IMR-90 (cell line): Measurements from ENCODE around the gene SOX2. TPM values are rescaled to one million over a fixed set of nuclear protein-coding genes. Genes with fewer than 3 reads are reported as not detected.

ENCODE experiments used
- ATAC-seq: fragments of 200-7000 bp; cut with Tn5 transposase; 2 replicates; pipeline ENCODE4 v1.9.1; 2020; ENCODE audit warnings: low read depth, mild to moderate bottlenecking, moderate library complexity
- BruUV-seq: library from RNA; stranded (reverse); fragments of 400-500 nt; replicated peaks from 2 replicates; lab custom pipeline; 2021; lab: Mats Ljungman, UMichigan
- CTCF ChIA-PET: fragments of 300-600 bp; formaldehyde crosslinking; extraction: SDS; loops from one replicate; lab custom pipeline; 2021; ENCODE audit warnings: antibody characterized with exemption; lab: Yijun Ruan, JAX
- POLR2A ChIA-PET: fragments of 300-600 bp; sonication (Branson Sonifier 250); formaldehyde crosslinking; loops from one replicate; lab custom pipeline; 2022; ENCODE audit warnings: antibody characterized with exemption; ENCODE audit not compliant: unreplicated experiment; lab: Charles Lee
- DNase-seq: peaks from one replicate; pipeline ENCODE4 v3.0.0; 2013
- H2AFZ ChIP-seq: replicated peaks from 2 replicates; pipeline ENCODE3; 2013; ENCODE audit warnings: low read length, mild to moderate bottlenecking; ENCODE audit not compliant: poor library complexity
- H2AK5ac ChIP-seq: 2 replicates; pipeline ENCODE4 v1.6.1; 2013; ENCODE audit warnings: low read depth, low read length, inconsistent platforms
- H2AK9ac ChIP-seq: replicated peaks from 2 replicates; pipeline ENCODE3; 2013; ENCODE audit warnings: mild to moderate bottlenecking, low read depth, low read length, moderate library complexity; ENCODE audit not compliant: poor library complexity
- H2BK120ac ChIP-seq: 2 replicates; pipeline ENCODE4 v1.6.1; 2013; ENCODE audit warnings: low read depth, low read length, inconsistent platforms
- H2BK15ac ChIP-seq: 3 replicates; pipeline ENCODE4 v1.6.1; 2013; ENCODE audit warnings: low read depth, low read length, inconsistent platforms
- H2BK20ac ChIP-seq: 2 replicates; pipeline ENCODE4 v1.6.1; 2013; ENCODE audit warnings: low read depth, mild to moderate bottlenecking, inconsistent platforms, low read length, moderate library complexity
- H2BK5ac ChIP-seq: 2 replicates; pipeline ENCODE4 v1.6.1; 2013; ENCODE audit warnings: mild to moderate bottlenecking, low read depth, low read length, inconsistent platforms; ENCODE audit not compliant: poor library complexity, severe bottlenecking
- H3K14ac ChIP-seq: replicated peaks from 2 replicates; pipeline ENCODE4 v1.6.1; 2013; ENCODE audit warnings: low read depth, low read length, inconsistent platforms
- H3K18ac ChIP-seq: 2 replicates; pipeline ENCODE4 v1.6.1; 2013; ENCODE audit warnings: low read depth, low read length, control low read depth
- H3K23ac ChIP-seq: 2 replicates; pipeline ENCODE4 v1.6.1; 2013; ENCODE audit warnings: low read depth, low read length, inconsistent platforms
- H3K27ac ChIP-seq: 2 replicates; pipeline ENCODE4 v1.5.1; 2013; ENCODE audit warnings: mild to moderate bottlenecking, control low read depth, low read length; ENCODE audit not compliant: insufficient read depth
- H3K27me3 ChIP-seq: 2 replicates; pipeline ENCODE4 v1.6.1; 2013; ENCODE audit warnings: low read length; ENCODE audit not compliant: control insufficient read depth, insufficient read depth
- H3K36me3 ChIP-seq: 2 replicates; pipeline ENCODE4 v1.6.1; 2013; ENCODE audit warnings: low read length, mixed read lengths; ENCODE audit not compliant: control insufficient read depth, insufficient read depth
- H3K4ac ChIP-seq: 2 replicates; pipeline ENCODE4 v1.6.1; 2013; ENCODE audit warnings: low read depth, low read length, inconsistent platforms
- H3K4me1 ChIP-seq: 2 replicates; pipeline ENCODE4 v1.6.1; 2013; ENCODE audit warnings: low read length, mixed read lengths; ENCODE audit not compliant: control insufficient read depth, insufficient read depth
- H3K4me2 ChIP-seq: 2 replicates; pipeline ENCODE4 v1.6.1; 2013; ENCODE audit warnings: low read depth, mild to moderate bottlenecking, control low read depth, low read length, moderate library complexity
- H3K4me3 ChIP-seq: 2 replicates; pipeline ENCODE4 v1.5.1; 2013; ENCODE audit warnings: low read depth, mild to moderate bottlenecking, control low read depth, low read length, moderate library complexity; ENCODE audit not compliant: insufficient read depth
- H3K56ac ChIP-seq: 2 replicates; pipeline ENCODE4 v1.6.1; 2013; ENCODE audit warnings: low read length, inconsistent platforms; ENCODE audit not compliant: insufficient read depth; ENCODE audit errors: extremely low read depth
- H3K79me1 ChIP-seq, 2 experiments: 2 replicates each; pipeline ENCODE4 v1.6.1; 2013; ENCODE audit warnings: low read length in 2 of 2, inconsistent platforms in 1 of 2, low read depth in 1 of 2
- H3K9ac ChIP-seq: 2 replicates; pipeline ENCODE4 v1.6.1; 2013; ENCODE audit warnings: low read depth, low read length, control low read depth
- H3K9me1 ChIP-seq: 2 replicates; pipeline ENCODE4 v1.6.1; 2013; ENCODE audit warnings: low read length, inconsistent platforms; ENCODE audit not compliant: insufficient read depth
- H3K9me3 ChIP-seq: 2 replicates; pipeline ENCODE4 v1.6.1; 2013; ENCODE audit warnings: low read length; ENCODE audit not compliant: control insufficient read depth, insufficient read depth
- H4K20me1 ChIP-seq: 2 replicates; pipeline ENCODE4 v1.6.1; 2013; ENCODE audit warnings: low read length, inconsistent platforms; ENCODE audit not compliant: insufficient read depth
- H4K5ac ChIP-seq: 2 replicates; pipeline ENCODE4 v1.6.1; 2013; ENCODE audit warnings: mild to moderate bottlenecking, low read depth, low read length, control low read depth
- H4K8ac ChIP-seq, 2 experiments: 2 replicates each; pipeline ENCODE4 v1.6.1; 2013; ENCODE audit warnings: low read depth in 2 of 2, low read length in 2 of 2, control low read depth in 1 of 2, inconsistent platforms in 1 of 2
- H4K91ac ChIP-seq: 2 replicates; pipeline ENCODE4 v1.6.1; 2013; ENCODE audit warnings: low read depth, low read length, inconsistent platforms; ENCODE audit not compliant: insufficient read depth
- MAFK ChIP-seq: IDR thresholded peaks from 2 replicates; pipeline ENCODE4 v1.6.1; 2012; ENCODE audit warnings: low read depth, low read length, improper control_type of control experiment
- WGBS, 2 experiments: methylation state at CpG; one replicate each; pipeline versions ENCODE4 v1.1.5 to v1.1.7; 2013; ENCODE audit warnings: missing lambda C conversion rate in 2 of 2; ENCODE audit not compliant: insufficient read length in 1 of 2; ENCODE audit errors: extremely low coverage in 2 of 2; 5-methylcytosine and 5-hydroxymethylcytosine counted together
- dilution Hi-C: fragments of 300-500 bp; cut with HindIII; formaldehyde crosslinking; loops from one replicate; pipeline ENCODE4 v1.14.3; 2018; ENCODE audit warnings: low sequenced_read_pairs; ENCODE audit not compliant: unreplicated experiment
- in situ Hi-C: fragments of 300-500 bp; cut with MboI; formaldehyde crosslinking; loops from 3 replicates; pipeline ENCODE4 v1.14.3; 2019; ENCODE audit warnings: low sequenced_read_pairs, inconsistent platforms, mixed read lengths
- intact Hi-C: fragments of 100-400 bp; cut with micrococcal nuclease; formaldehyde crosslinking; loops from 2 replicates; pipeline ENCODE4 v1.10.0; 2022
- polyA plus RNA-seq, 3 experiments: library from polyadenylated mRNA; depleted of rRNA; stranded (reverse); fragments of >200 nt; gene quantifications; 2 replicates each; pipeline ENCODE4 v1.2.3, GENCODE V29; 2012; ENCODE audit warnings: low replicate concordance in 1 of 3
- total RNA-seq: library from RNA; depleted of rRNA; stranded (reverse); fragments of >200 nt; gene quantifications from 2 replicates; pipeline ENCODE4 v1.2.3, GENCODE V29; 2012
- TF ChIP-seq, protein P1 (sequence below): fragments of 150-350 bp; IDR thresholded peaks from 2 replicates; pipeline ENCODE4 v1.6.1; 2016; ENCODE audit warnings: low read depth, mild to moderate bottlenecking, low read length, moderate library complexity, borderline replicate concordance

Gene SOX2
- total and polyA plus RNA-seq, 2 of the 4 experiments (the other 2 are of a cell fraction) = not detected

DNA sequence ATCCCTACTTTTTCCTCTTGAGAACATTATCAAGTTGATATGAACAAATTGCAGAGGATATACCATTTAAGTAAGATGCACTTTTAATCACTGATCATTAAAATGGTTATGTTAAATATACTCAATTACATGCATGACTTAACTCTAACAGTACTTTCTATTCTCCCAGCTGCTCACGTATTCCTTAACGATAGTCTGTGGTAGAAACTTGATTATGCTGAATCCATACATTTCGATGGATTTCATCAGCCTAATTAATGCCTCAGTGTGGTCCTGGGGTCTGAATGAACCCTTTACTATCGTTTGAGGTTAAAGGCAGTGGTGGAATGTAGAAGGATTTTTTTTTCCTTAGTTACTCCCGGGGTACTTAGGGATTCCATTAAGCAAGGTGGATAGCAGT is 18.6 kb downstream of the SOX2 start:
- Histone ChIP-seq H3K79me1 (no peaks in the 10 kb centered on the region), H3K56ac (no peak overlapping the region), H3K4me3 (no peak overlapping the region), H2BK5ac (no peak overlapping the region), H4K20me1 (no peaks in the 10 kb centered on the region), H3K27me3 (peaks cover 24% of the 10 kb centered on the region), H2AFZ (no peak overlapping the region), H3K18ac (no peak overlapping the region), H3K4ac (no peak overlapping the region), H3K23ac (no peak overlapping the region), H3K4me1 (no peaks in the 10 kb centered on the region), H4K8ac (no peak overlapping the region), H4K5ac (no peak overlapping the region), H3K14ac (no peak overlapping the region), H2BK20ac (no peak overlapping the region), H3K9me1 (no peaks in the 10 kb centered on the region), H2BK15ac (no peak overlapping the region), H2AK9ac (no peak overlapping the region), H3K4me2 (no peak overlapping the region), H3K9me3 (peaks cover 2% of the 10 kb centered on the region), H2BK120ac (no peak overlapping the region), H4K91ac (no peak overlapping the region), H3K9ac (no peak overlapping the region), H2AK5ac (no peak overlapping the region), H3K27ac (no peak overlapping the region), H3K36me3 (no peaks in the 10 kb centered on the region)
- WGBS, 2 experiments = no CpG with 5 or more reads among the region's 5 CpGs
- ATAC-seq = no peak
- no TSS peak for BruUV-seq
- dilution Hi-C loops = no loop called here
- no peak for DNase-seq
- in situ Hi-C loops = no loop called here
- intact Hi-C loops = no loop called here
- POLR2A ChIA-PET = no interaction called here
- no peak for TF ChIP-seq MAFK
- TF ChIP-seq, protein P1, sequence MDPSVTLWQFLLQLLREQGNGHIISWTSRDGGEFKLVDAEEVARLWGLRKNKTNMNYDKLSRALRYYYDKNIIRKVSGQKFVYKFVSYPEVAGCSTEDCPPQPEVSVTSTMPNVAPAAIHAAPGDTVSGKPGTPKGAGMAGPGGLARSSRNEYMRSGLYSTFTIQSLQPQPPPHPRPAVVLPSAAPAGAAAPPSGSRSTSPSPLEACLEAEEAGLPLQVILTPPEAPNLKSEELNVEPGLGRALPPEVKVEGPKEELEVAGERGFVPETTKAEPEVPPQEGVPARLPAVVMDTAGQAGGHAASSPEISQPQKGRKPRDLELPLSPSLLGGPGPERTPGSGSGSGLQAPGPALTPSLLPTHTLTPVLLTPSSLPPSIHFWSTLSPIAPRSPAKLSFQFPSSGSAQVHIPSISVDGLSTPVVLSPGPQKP = no peak
- CTCF ChIA-PET = no interaction called here
